Measurements from ENCODE around the gene ADM5.
"Not testable (repeated sequence)": the region's sequence is repeated elsewhere in the genome, so short reads cannot be mapped to it uniquely, and the experiment has no call there.

The ADM5 gene

DNA sequence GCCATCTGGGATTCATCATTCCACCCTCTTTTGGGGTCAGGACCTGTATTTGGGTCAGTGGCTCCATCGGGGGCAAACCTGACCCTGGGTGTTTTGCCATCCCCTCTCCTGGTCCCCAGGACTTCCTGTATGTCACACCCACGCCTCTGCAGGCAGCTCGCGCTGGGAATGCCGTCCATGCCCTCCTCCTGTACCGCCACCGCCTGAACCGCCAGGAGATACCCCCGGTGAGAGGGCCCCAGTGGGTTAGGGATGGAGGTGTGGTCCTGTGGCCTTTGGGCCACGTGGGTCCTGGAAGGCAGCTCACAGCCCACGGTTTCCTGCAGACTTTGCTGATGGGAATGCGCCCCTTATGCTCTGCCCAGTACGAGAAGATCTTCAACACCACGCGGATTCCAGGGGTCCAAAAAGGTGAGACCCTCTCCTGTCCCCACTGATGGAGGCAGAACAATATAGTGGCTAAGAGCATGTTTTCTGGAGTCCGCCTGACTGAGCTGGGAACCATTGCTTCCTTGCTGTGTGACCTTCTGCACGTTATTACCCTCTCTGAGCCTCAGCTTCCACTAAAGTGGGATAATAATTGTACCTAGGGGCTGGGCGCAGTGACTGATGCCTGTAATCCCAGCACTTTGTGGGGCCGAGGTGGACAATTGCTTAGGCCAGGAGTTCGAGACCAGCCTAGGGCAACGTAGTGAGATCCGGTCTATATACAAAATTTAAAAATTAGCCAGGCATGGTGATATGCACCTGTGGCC lies 15.7 kb downstream of the ADM5 start:
- no peak for DNase-seq

- no peak for DNase-seq
Observed at GRCh38 chr19:49705919-49706318, 16.5 kb downstream of the ADM5 start.

- no peak for DNase-seq
Observed at GRCh38 chr19:49710372-49710951, 21.1 kb downstream of the ADM5 start.

DNA sequence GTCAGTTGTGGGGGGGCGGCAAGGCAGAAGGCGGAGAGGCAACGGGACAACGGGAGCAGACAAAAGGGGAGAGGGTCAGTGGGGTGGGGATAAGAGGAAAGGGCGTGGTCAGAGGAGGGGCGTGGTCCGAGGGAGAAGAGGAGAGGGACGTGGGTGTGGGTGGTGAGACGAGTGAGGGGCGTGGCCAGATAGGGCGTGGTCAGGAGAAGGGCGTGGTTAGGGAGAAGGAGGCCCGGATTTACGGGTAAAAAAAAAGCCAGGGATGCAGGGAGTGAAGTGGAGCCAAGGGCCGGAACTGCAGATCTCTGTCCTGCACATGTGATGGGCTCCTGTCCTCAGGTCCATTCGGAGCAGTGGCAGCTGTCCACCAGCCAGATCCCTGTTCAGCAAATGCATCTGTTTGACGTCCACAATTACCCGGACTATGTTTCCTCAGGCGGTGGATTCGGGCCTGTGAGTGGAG lies 23.0 kb downstream of the ADM5 start:
- DNase-seq, result no peak

DNA sequence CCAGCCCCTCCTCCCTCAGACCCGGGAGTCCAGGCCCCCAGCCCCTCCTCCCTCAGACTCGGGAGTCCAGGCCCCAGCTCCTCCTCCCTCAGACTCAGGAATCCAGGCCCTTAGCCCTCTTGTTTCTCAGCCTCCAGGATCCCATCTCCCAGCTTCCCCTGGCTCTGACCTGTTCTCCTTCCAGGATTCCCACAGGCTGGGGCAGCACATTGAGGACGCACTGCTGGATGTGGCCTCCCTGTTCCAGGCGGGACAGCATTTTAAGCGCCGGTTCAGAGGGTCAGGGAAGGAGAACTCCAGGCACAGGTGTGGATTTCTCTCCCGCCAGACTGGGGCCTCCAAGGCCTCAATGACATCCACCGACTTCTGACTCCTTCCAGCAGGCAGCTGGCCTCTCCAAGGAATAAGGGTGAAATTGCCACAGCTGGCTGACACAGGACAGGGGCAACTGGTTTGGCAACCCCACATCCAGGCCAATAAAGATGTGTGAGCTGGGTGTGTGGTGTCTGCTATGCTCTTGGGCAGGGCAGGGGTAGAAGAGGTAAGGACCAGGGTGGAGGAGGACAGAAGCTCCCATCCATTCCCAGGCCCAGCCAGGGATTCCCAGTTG lies 23.9 kb downstream of the ADM5 start:
- DNase-seq, result no peak

GRCh38 chr19:49716154-49716553 lies 26.8 kb downstream of the ADM5 start:
- DNase-seq, result no peak

GRCh38 chr19:49718511-49718910 lies 29.1 kb downstream of the ADM5 start:
- no peak for DNase-seq

DNA sequence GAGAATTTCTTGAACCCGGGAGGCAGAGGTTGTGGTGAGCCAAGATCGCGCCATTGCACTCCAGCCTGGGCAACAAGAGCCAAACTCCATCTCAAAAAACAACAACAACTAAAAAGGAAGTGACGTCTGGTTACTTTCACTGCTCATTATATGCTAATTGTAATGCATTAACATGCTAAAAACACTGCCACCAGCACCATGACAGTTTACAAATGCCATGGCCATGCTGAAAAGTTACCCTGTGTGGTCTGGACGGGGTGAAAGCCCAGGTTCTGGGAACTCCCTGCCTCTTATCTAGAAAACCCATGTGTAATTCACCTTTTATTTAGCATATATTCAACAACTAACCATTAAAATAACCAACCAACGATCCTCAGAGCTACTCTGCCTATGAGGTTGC lies 29.6 kb downstream of the ADM5 start:
- DNase-seq, result no peak

GRCh38 chr19:49719420-49719819 lies 30.0 kb downstream of the ADM5 start:
- not testable (repeated sequence) for DNase-seq

GRCh38 chr19:49727217-49728030 lies 38.0 kb downstream of the ADM5 start:
- DNase-seq, result no peak

DNA sequence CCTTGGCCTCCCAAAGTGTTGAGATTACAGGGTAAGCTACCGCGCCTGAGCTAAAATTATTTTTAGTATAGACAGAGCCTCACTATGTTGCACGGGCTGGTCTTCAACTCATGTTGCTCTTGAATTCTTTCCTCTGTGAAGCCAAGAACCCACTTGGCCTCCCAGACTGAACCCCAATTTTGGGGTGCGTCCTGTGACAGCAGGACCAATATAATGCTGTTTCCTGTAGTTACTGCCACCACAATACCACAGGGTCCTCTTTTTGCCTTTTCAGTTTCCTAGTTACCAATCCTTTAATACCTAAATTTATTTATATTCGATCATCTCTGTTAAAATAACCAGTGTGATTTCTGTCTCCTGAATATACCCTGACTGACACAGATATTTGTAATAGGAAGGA lies 40.8 kb downstream of the ADM5 start:
- no peak for DNase-seq

DNA sequence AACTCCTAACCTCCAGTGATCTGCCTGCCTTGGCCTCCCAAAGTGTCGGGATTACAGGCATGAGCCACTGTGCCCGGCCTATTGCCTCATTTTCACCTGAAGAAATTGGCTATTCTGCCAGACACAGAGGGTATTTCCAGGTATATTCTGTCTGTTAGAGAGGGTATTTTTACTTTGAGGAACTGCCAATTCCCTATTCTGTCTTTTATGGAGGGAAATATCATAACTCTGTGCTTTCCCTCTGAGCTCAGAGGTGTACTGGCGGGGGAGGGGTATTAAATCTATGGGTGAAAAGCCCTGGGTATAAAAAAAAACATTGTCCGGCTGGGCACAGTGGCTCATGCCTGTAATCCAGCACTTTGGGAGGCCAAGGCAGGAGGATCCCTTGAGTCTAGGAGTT lies 48.9 kb downstream of the ADM5 start:
- no peak for DNase-seq

DNA sequence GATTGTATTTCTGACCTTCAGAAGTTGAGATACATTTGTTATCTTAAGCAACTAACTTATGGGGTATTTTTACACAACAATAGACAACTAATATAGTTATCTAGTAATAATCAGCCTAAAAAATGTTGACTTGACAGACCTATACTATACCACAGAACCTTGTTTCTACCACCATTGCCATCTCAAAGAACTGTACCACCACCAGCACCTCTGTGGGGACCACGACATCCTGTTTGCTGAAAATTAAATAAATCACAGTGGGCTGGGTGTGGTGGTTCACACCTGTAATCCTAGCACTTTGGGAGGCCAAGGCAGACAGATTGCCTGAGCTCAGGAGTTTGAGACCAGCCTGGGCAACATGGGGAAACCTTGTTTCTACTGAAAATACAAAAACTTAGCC lies 49.7 kb downstream of the ADM5 start:
- no peak for DNase-seq

GRCh38 chr19:49739933-49740332 lies 50.5 kb downstream of the ADM5 start:
- no peak for DNase-seq

Data from CD4-positive, alpha-beta T cell treated with Interleukin-10 for 1 hour (primary cell).